ENCODE results near the gene CERS6. TPM values are rescaled to one million over a fixed set of nuclear protein-coding genes. Genes with fewer than 3 reads are reported as not detected.

CERS6 gene
- total and polyA plus RNA-seq, 4 donors: 4.3 to 25.8 (median 13.6) TPM

GRCh38 chr2:168470320-168471162 lies 14.5 kb downstream of the CERS6 start:
- no peaks in the 10 kb centered on the region for H3K27me3 ChIP-seq (ENCODE audit: control insufficient read depth in 3 of 3, insufficient read depth in 3 of 3, low read length in 2 of 3)
- ATAC-seq (ENCODE audit: insufficient read depth, low FRiP score): no peak
- no peak overlapping the region for H3K9ac ChIP-seq (ENCODE audit: insufficient read depth in 1 of 2, low read length in 2 of 2)
- 83 to 86% methylated on average over 4 of the region's 4 CpGs for WGBS, 2 donors
- H3K4me1 ChIP-seq (ENCODE audit: control insufficient read depth in 5 of 5, insufficient read depth in 5 of 5, low read length in 5 of 5): peaks cover 1 to 50% (median 8%) of the 10 kb centered on the region in 5 donors
- no peak for DNase-seq
- no peak overlapping the region for H3K4me3 ChIP-seq
- no peaks in the 10 kb centered on the region for H3K9me3 ChIP-seq (ENCODE audit: control insufficient read depth in 4 of 4, insufficient read depth in 3 of 4, low read length in 3 of 4)
- H3K36me3 ChIP-seq (ENCODE audit: control insufficient read depth in 4 of 4, insufficient read depth in 4 of 4, low read length in 4 of 4): no peaks in the 10 kb centered on the region
- no peak overlapping the region for H3K27ac ChIP-seq (ENCODE audit: low read depth in 1 of 2, low read length in 1 of 2)
- no peak for TF ChIP-seq CTCF (IDR thresholded peaks at IDR 0.05; ENCODE audit: control extremely low read depth, extremely low read depth)

- no peak overlapping the region for H3K4me3 ChIP-seq
- no peak overlapping the region for H3K27ac ChIP-seq (ENCODE audit: low read depth in 1 of 2, low read length in 1 of 2)
- H3K36me3 ChIP-seq (ENCODE audit: control insufficient read depth in 4 of 4, insufficient read depth in 4 of 4, low read length in 4 of 4): no peaks in the 10 kb centered on the region
- no peak for DNase-seq
- no peak for TF ChIP-seq CTCF (IDR thresholded peaks at IDR 0.05; ENCODE audit: control extremely low read depth, extremely low read depth)
- H3K9me3 ChIP-seq (ENCODE audit: control insufficient read depth in 4 of 4, insufficient read depth in 3 of 4, low read length in 3 of 4): no peaks in the 10 kb centered on the region
- ATAC-seq (ENCODE audit: insufficient read depth, low FRiP score): no peak
- H3K9ac ChIP-seq (ENCODE audit: insufficient read depth in 1 of 2, low read length in 2 of 2): no peak overlapping the region
- peaks cover 1 to 45% (median 8%) of the 10 kb centered on the region in 5 donors for H3K4me1 ChIP-seq (ENCODE audit: control insufficient read depth in 5 of 5, insufficient read depth in 5 of 5, low read length in 5 of 5)
- no peaks in the 10 kb centered on the region for H3K27me3 ChIP-seq (ENCODE audit: control insufficient read depth in 3 of 3, insufficient read depth in 3 of 3, low read length in 2 of 3)
Observed at GRCh38 chr2:168471163-168471475, 15.0 kb downstream of the CERS6 start.

- H3K9ac ChIP-seq (ENCODE audit: insufficient read depth in 1 of 2, low read length in 2 of 2): no peak overlapping the region
- peaks cover 0 to 16% (median 0%) of the 10 kb centered on the region in 5 donors for H3K4me1 ChIP-seq (ENCODE audit: control insufficient read depth in 5 of 5, insufficient read depth in 5 of 5, low read length in 5 of 5)
- no peaks in the 10 kb centered on the region for H3K9me3 ChIP-seq (ENCODE audit: control insufficient read depth in 4 of 4, insufficient read depth in 3 of 4, low read length in 3 of 4)
- no peaks in the 10 kb centered on the region for H3K27me3 ChIP-seq (ENCODE audit: control insufficient read depth in 3 of 3, insufficient read depth in 3 of 3, low read length in 2 of 3)
- no peak overlapping the region for H3K27ac ChIP-seq (ENCODE audit: low read depth in 1 of 2, low read length in 1 of 2)
- TF ChIP-seq CTCF (IDR thresholded peaks at IDR 0.05; ENCODE audit: control extremely low read depth, extremely low read depth): no peak
- no peak for ATAC-seq (ENCODE audit: insufficient read depth, low FRiP score)
- DNase-seq: no peak
- 76 to 85% methylated on average over 4 of the region's 4 CpGs for WGBS, 2 donors
- H3K36me3 ChIP-seq (ENCODE audit: control insufficient read depth in 4 of 4, insufficient read depth in 4 of 4, low read length in 4 of 4): no peaks in the 10 kb centered on the region
- no peak overlapping the region for H3K4me3 ChIP-seq
Observed at GRCh38 chr2:168475636-168476035, 19.6 kb downstream of the CERS6 start.

- Histone ChIP-seq H3K4me1 (ENCODE audit: control insufficient read depth in 5 of 5, insufficient read depth in 5 of 5, low read length in 5 of 5) (peaks cover 0 to 10% (median 0%) of the 10 kb centered on the region in 5 donors), H3K27ac (ENCODE audit: low read depth in 1 of 2, low read length in 1 of 2) (no peak overlapping the region), H3K36me3 (ENCODE audit: control insufficient read depth in 4 of 4, insufficient read depth in 4 of 4, low read length in 4 of 4) (no peaks in the 10 kb centered on the region), H3K4me3 (no peak overlapping the region), H3K9me3 (ENCODE audit: control insufficient read depth in 4 of 4, insufficient read depth in 3 of 4, low read length in 3 of 4) (no peaks in the 10 kb centered on the region), H3K9ac (ENCODE audit: insufficient read depth in 1 of 2, low read length in 2 of 2) (no peak overlapping the region), H3K27me3 (ENCODE audit: control insufficient read depth in 3 of 3, insufficient read depth in 3 of 3, low read length in 2 of 3) (no peaks in the 10 kb centered on the region)
- TF ChIP-seq CTCF (IDR thresholded peaks at IDR 0.05; ENCODE audit: control extremely low read depth, extremely low read depth): no peak
- no peak for ATAC-seq (ENCODE audit: insufficient read depth, low FRiP score)
- WGBS, 2 donors: 96 to 100% methylated on average over 1 of the region's 1 CpG
- DNase-seq: no peak
Observed at GRCh38 chr2:168478206-168478605, 22.1 kb downstream of the CERS6 start.

Data from lung (tissue), 12 donors.